Testis (tissue), 5 donors: ENCODE results near the gene ENPP5. TPM values are rescaled to one million over a fixed set of nuclear protein-coding genes. Genes with fewer than 3 reads are reported as not detected.

Experiments
- DNase-seq: peaks from one replicate; pipeline ENCODE4 v3.0.0-alpha.2; 2019
- H3K27ac ChIP-seq, 2 donors: fragments of 200-600 bp; sonication (generic); one replicate each; pipeline ENCODE4 v1.5.1; 2019
- H3K27me3 ChIP-seq: fragments of 200-600 bp; sonication (generic); one replicate; pipeline ENCODE4 v1.5.1; 2019
- H3K36me3 ChIP-seq: fragments of 200-600 bp; sonication (generic); one replicate; pipeline ENCODE4 v1.5.1; 2017; ENCODE audit warnings: low read depth; ENCODE audit errors: missing control alignments
- H3K4me1 ChIP-seq: fragments of 200-600 bp; sonication (generic); one replicate; pipeline ENCODE4 v1.5.1; 2019
- H3K4me3 ChIP-seq, 2 donors: fragments of 200-600 bp; sonication (generic); one replicate each; pipeline ENCODE4 v1.5.1; 2017 to 2019
- H3K9me3 ChIP-seq: fragments of 200-600 bp; sonication (generic); one replicate; pipeline ENCODE4 v1.5.1; 2017
- POLR2A ChIP-seq: fragments of 450-650 bp; IDR thresholded peaks from one replicate; pipeline ENCODE4 v1.6.1; 2017; ENCODE audit warnings: antibody characterized with exemption, mild to moderate bottlenecking, moderate library complexity
- WGBS, 2 donors: methylation state at CpG; one replicate each; pipeline ENCODE4 v1.1.5; 2018; 5-methylcytosine and 5-hydroxymethylcytosine counted together
- intact Hi-C: fragments of 100-400 bp; cut with DNase I; formaldehyde crosslinking; loops from one replicate; pipeline ENCODE4 v1.15.1; 2023; ENCODE audit warnings: low total_unique reads
- long read RNA-seq, 2 donors: transcript quantifications; one replicate each; lab custom pipeline, GENCODE V29; 2026
- polyA plus RNA-seq: library from polyadenylated mRNA; stranded (reverse); fragments of 350-450 nt; fragmentation: Illumina TruSeq; extraction: RNeasy Lipid Tissue Mini Kit (QIAGEN cat#74804); gene quantifications from one replicate; pipeline ENCODE4 v1.2.3, GENCODE V29; 2014; ENCODE audit warnings: low read depth, low replicate concordance; ENCODE audit not compliant: insufficient read depth
- total RNA-seq, 2 donors: library from RNA; depleted of rRNA; stranded (reverse); fragments of >200 nt; gene quantifications; one replicate each; pipeline ENCODE4 v1.2.3, GENCODE V29; 2016
- TF ChIP-seq, protein P1 (sequence below), 3 experiments: fragments of 450-650 bp in 2 of 3; fragments of 200-600 bp in 1 of 3; sonication (generic) in 1 of 3; IDR thresholded peaks; one replicate each; pipeline ENCODE4 v1.5.1; 2016 to 2019; ENCODE audit warnings: antibody characterized with exemption in 3 of 3, mild to moderate bottlenecking in 2 of 3, moderate library complexity in 1 of 3

The ENPP5 gene, protein sequence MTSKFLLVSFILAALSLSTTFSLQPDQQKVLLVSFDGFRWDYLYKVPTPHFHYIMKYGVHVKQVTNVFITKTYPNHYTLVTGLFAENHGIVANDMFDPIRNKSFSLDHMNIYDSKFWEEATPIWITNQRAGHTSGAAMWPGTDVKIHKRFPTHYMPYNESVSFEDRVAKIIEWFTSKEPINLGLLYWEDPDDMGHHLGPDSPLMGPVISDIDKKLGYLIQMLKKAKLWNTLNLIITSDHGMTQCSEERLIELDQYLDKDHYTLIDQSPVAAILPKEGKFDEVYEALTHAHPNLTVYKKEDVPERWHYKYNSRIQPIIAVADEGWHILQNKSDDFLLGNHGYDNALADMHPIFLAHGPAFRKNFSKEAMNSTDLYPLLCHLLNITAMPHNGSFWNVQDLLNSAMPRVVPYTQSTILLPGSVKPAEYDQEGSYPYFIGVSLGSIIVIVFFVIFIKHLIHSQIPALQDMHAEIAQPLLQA
- total RNA-seq (100 to 1,000 TPM; 114 to 122 TPM), polyA plus RNA-seq (72.4 TPM)
- long read RNA-seq, donor 1, partial matches to known transcripts: 0 of 1 reads
- long read RNA-seq, donor 1, other reads (novel, unspliced or antisense): 0 of 1 reads
- long read RNA-seq, donor 2, partial matches to known transcripts: 0 of 2 reads
- long read RNA-seq, donor 2, other reads (novel, unspliced or antisense): 0 of 2 reads

DNA sequence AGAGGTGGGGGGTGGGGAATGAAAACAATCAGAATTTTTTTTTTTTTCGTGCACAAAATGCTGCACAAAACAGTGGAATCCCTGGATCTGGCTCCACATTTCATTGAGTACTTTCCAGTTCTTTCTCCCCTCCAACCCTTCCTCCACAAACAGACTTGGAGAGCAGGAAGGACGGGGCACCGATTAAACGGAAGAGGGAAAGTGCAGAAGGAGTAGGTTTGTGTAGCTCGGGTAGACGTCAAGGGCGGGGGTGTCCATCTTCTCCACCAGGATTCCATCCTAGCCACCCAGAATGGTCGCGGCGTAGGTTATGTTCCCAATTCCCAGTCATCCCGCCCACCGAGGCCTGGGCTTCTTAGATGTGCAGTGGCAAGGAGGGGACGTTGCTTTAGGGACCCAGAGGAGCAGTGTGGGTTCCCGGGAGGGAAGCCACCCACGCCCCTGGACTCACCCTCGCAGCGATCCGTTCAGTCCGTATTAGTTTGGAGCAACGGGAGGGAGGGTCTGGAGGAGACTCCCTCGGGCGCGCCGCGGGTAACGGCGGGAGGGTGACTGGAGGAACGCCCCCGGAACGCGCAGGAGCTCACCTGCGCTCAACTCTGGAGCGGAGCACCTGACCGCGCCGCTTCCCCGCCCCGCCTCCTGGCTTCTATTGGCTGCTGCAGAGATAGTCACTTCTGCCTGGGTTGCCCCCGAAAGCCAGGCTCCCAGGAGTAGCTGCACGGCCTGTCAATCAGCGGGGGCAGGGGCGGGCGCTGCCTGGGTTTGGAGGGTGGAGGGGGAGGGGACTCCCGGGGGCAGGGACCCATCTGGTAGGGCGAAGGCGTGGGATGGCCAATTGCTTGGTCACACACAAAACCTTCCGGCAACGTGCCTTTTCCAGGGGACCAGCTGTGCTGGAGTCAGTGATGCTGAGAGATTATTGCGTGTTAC lies at the start of gene ENPP5:
TSS of gene ENPP5 (minus strand) at position 624 of the 933 bp plus-strand sequence. CDS start 2,718 bp downstream, outside the sequence.
- 0 to 1% methylated on average over 5 to 42 of the region's 49 CpGs for WGBS, 2 donors
- H3K4me3 ChIP-seq: peak within 1 kb of the TSS; percentile 55 to 86
- H3K27me3 ChIP-seq: no peaks in the 10 kb centered on the region
- H3K4me1 ChIP-seq: peaks cover 17% of the 10 kb centered on the region
- peak within 1 kb of the TSS; percentile 46 to 60 for H3K27ac ChIP-seq
- H3K9me3 ChIP-seq: no peaks in the 10 kb centered on the region
- DNase-seq: peak; percentile 97
- intact Hi-C loops: no loop called here
- no peaks in the 10 kb centered on the region for H3K36me3 ChIP-seq
- TF ChIP-seq, protein P1, sequence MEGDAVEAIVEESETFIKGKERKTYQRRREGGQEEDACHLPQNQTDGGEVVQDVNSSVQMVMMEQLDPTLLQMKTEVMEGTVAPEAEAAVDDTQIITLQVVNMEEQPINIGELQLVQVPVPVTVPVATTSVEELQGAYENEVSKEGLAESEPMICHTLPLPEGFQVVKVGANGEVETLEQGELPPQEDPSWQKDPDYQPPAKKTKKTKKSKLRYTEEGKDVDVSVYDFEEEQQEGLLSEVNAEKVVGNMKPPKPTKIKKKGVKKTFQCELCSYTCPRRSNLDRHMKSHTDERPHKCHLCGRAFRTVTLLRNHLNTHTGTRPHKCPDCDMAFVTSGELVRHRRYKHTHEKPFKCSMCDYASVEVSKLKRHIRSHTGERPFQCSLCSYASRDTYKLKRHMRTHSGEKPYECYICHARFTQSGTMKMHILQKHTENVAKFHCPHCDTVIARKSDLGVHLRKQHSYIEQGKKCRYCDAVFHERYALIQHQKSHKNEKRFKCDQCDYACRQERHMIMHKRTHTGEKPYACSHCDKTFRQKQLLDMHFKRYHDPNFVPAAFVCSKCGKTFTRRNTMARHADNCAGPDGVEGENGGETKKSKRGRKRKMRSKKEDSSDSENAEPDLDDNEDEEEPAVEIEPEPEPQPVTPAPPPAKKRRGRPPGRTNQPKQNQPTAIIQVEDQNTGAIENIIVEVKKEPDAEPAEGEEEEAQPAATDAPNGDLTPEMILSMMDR (IDR thresholded peaks at IDR 0.05): no peak
- TF ChIP-seq POLR2A: peak; percentile 61

DNA sequence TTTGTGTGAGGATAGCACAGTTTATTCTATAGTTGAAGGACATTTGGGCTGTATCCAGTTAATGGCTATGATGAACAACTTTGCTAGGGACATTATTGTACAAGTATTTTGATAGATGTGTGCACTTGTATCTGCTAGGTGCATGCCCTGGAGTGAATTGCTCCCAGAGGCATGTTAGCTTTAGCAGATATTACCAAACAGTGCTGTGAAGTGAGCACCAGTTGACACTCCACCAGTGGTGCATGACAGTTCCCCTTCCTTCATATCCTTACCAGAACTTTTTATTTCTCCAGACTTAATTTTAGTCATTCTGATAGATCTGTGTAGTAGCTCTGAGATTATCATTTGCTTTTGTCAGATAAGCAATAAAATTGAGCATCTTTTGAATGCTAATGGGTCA lies 48.9 kb upstream of the ENPP5 start:
- no peaks in the 10 kb centered on the region for H3K9me3 ChIP-seq
- H3K4me3 ChIP-seq: no peak overlapping the region
- peak overlapping the region; percentile 20 to 78 for H3K27ac ChIP-seq
- no peak for DNase-seq
- TF ChIP-seq, protein P1 (IDR thresholded peaks at IDR 0.05): no peak
- no peak for TF ChIP-seq POLR2A
- H3K36me3 ChIP-seq: no peaks in the 10 kb centered on the region
- intact Hi-C loops: loop anchor here (10.0 kb wide), 1 partner anchor 195 kb away; no protein-coding TSS in a partner anchor
- H3K27me3 ChIP-seq: no peaks in the 10 kb centered on the region
- H3K4me1 ChIP-seq: peaks cover 22% of the 10 kb centered on the region

DNA sequence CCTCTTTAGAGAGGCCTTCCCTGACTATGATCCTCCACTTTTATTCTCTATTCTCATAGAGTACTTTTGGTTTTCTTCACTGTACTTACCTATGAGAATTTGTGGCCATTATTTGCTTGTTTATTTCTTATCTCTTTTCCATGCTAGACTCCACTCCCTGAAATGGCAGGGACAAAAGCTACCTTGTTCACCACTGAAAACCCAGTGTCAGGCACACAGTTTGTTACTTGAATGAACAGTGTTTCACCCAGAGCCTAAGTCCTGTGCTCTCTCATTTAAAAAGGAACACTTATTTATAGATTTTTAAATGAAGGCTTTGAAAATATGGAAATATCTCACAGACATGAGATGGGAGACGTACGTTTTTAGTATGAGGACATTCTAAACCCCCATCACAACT lies 47.7 kb upstream of the ENPP5 start:
- WGBS, 2 donors: 68 to 83% methylated on average over 2 of the region's 2 CpGs
- Histone ChIP-seq H3K4me3 (no peak overlapping the region), H3K36me3 (no peaks in the 10 kb centered on the region), H3K27me3 (no peaks in the 10 kb centered on the region), H3K9me3 (no peaks in the 10 kb centered on the region), H3K4me1 (peaks cover 22% of the 10 kb centered on the region), H3K27ac (peak overlapping the region; percentile 78 to 88)
- no peak for DNase-seq
- TF ChIP-seq POLR2A: no peak
- TF ChIP-seq, protein P1 (IDR thresholded peaks at IDR 0.05): no peak
- intact Hi-C loops: no loop called here

DNA sequence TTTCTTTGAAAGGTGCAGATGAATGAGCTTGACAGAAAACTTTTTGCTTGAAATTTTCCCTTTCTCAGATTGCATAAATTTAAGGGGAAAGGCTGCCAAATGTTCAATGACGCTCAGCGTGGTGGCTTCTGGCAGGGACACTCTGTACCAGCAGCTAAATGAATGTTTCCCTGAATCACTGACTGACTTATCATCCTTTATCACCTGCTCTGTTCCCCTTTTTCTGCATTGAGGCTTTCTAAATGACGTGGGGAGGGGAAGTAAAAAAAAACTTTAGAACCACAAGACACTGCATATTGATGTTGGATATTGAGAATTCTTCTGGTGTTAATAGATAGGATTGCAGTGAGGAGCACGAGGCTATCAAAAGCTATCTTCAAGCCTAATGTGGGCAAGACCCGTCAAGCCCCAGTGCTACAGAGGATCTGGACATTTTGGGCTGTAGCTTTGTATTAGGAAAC lies 46.9 kb upstream of the ENPP5 start:
- Histone ChIP-seq H3K36me3 (no peaks in the 10 kb centered on the region), H3K4me1 (peaks cover 22% of the 10 kb centered on the region), H3K27me3 (no peaks in the 10 kb centered on the region), H3K4me3 (no peak overlapping the region), H3K9me3 (no peaks in the 10 kb centered on the region), H3K27ac (peak overlapping the region; percentile 78 to 88)
- intact Hi-C loops: no loop called here
- peak; percentile 74 for DNase-seq
- TF ChIP-seq, protein P1 (IDR thresholded peaks at IDR 0.05): no peak
- TF ChIP-seq POLR2A: no peak
- WGBS, 2 donors: 42 to 45% methylated on average over 5 of the region's 5 CpGs
